ENCODE measurements around the gene DHX16.
A peak's percentile ranks its signal among the peaks of the same experiment; 100 is the strongest.

The DHX16 gene

DNA sequence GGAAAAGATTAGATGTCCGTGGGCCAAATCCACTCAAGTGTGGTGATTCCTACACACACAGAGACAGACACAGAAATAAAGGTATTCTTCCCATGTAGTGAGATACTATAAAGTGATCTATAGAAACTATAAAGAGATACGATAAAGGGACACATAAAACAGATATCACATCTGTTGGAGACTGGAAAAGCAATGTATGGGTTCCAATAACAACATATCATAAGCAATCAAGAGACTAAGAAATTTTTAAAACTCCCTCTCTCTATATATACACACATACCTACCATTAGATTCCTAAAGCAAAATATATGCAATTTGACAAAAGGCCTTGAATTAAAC lies 61.0 kb downstream of the DHX16 start:
- peaks cover 26% of the 10 kb centered on the region for H3K79me2 ChIP-seq (ENCODE audit: insufficient read depth, low read length)
- no peak overlapping the region for H2AFZ ChIP-seq (ENCODE audit: low read length)
- 0 out of 2 replicates have a peak, but pooled peaks cover 2% of the 10 kb centered on the region for H3F3A ChIP-seq (ENCODE audit: insufficient read depth, low read length)
- H3K9me3 ChIP-seq (ENCODE audit: low read length): no peaks in the 10 kb centered on the region
- peak overlapping the region; percentile 88; the same call in 1 of the 2 replicates for H3K4me2 ChIP-seq (ENCODE audit: low read length)
- no peaks in the 10 kb centered on the region for H3K27me3 ChIP-seq (ENCODE audit: insufficient read depth, low read length)
- peaks cover 96% of the 10 kb centered on the region for H3K36me3 ChIP-seq (ENCODE audit: insufficient read depth, low read length)
- H3K9me2 ChIP-seq (ENCODE audit: low read depth, low read length): no peaks in the 10 kb centered on the region
- H3K27ac ChIP-seq (ENCODE audit: low read depth, low read length, poor library complexity, severe bottlenecking): peak overlapping the region; percentile 13
- H4K20me1 ChIP-seq (ENCODE audit: insufficient read depth, low read length): no peaks in the 10 kb centered on the region
- peaks cover 34% of the 10 kb centered on the region for H3K4me1 ChIP-seq (ENCODE audit: insufficient read depth, low read length, severe bottlenecking)
- H3K4me3 ChIP-seq (ENCODE audit: low read depth, low read length, poor library complexity, severe bottlenecking): no peak overlapping the region
- H3K9ac ChIP-seq (ENCODE audit: low read length): peak overlapping the region; percentile 4; the same call in 1 of the 2 replicates
- no peak for TF ChIP-seq EZH2 (IDR thresholded peaks at IDR 0.05; ENCODE audit: borderline replicate concordance, low read length)
- TF ChIP-seq, protein P1, sequence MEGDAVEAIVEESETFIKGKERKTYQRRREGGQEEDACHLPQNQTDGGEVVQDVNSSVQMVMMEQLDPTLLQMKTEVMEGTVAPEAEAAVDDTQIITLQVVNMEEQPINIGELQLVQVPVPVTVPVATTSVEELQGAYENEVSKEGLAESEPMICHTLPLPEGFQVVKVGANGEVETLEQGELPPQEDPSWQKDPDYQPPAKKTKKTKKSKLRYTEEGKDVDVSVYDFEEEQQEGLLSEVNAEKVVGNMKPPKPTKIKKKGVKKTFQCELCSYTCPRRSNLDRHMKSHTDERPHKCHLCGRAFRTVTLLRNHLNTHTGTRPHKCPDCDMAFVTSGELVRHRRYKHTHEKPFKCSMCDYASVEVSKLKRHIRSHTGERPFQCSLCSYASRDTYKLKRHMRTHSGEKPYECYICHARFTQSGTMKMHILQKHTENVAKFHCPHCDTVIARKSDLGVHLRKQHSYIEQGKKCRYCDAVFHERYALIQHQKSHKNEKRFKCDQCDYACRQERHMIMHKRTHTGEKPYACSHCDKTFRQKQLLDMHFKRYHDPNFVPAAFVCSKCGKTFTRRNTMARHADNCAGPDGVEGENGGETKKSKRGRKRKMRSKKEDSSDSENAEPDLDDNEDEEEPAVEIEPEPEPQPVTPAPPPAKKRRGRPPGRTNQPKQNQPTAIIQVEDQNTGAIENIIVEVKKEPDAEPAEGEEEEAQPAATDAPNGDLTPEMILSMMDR (IDR thresholded peaks at IDR 0.05; ENCODE audit: low read length): no peak

DNA sequence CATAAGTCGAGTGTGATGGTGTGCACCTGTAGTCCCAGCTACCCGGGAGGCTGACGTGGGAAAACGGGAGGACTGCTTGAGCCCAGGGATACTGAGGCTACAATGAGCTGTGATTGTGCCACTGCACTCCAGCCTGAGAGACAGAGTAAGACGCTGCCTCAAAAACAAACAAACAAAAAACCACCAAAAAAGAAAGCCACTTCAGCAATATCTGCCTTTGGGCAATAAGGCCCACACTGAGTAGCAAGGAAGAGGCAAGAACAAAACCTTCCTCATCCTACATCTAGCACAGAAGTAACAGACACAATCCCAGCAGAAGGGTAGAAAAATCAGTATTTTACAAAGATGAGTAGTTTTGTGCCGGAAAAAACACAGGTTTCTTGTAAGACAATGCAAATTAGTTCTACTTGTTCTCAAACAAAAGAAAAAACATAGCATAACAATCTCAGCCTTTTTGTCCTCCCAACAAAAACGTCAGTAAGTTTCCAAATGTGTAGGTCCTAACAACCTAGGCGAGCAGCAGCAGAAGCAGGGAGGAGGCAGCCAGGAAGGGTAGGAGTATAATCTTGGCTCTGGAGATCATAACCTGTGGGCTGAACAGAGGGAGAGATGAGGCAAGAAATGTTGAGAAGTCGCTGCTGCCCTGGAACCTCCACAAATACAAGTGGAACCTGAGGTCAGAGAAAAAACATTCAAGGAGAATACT lies 61.5 kb downstream of the DHX16 start:
- H3K79me2 ChIP-seq (ENCODE audit: insufficient read depth, low read length): peaks cover 21% of the 10 kb centered on the region
- H3K4me1 ChIP-seq (ENCODE audit: insufficient read depth, low read length, severe bottlenecking): peaks cover 34% of the 10 kb centered on the region
- H3F3A ChIP-seq (ENCODE audit: insufficient read depth, low read length): 0 out of 2 replicates have a peak, but pooled peaks cover 2% of the 10 kb centered on the region
- TF ChIP-seq, protein P1 (IDR thresholded peaks at IDR 0.05; ENCODE audit: low read length): no peak
- no peak for TF ChIP-seq EZH2 (IDR thresholded peaks at IDR 0.05; ENCODE audit: borderline replicate concordance, low read length)
- peaks cover 96% of the 10 kb centered on the region for H3K36me3 ChIP-seq (ENCODE audit: insufficient read depth, low read length)
- H2AFZ ChIP-seq (ENCODE audit: low read length): no peak overlapping the region
- H3K9me3 ChIP-seq (ENCODE audit: low read length): no peaks in the 10 kb centered on the region
- peak overlapping the region; percentile 4; the same call in 1 of the 2 replicates for H3K9ac ChIP-seq (ENCODE audit: low read length)
- no peak overlapping the region for H3K27ac ChIP-seq (ENCODE audit: low read depth, low read length, poor library complexity, severe bottlenecking)
- no peaks in the 10 kb centered on the region for H3K27me3 ChIP-seq (ENCODE audit: insufficient read depth, low read length)
- no peaks in the 10 kb centered on the region for H4K20me1 ChIP-seq (ENCODE audit: insufficient read depth, low read length)
- no peak overlapping the region for H3K4me3 ChIP-seq (ENCODE audit: low read depth, low read length, poor library complexity, severe bottlenecking)
- H3K9me2 ChIP-seq (ENCODE audit: low read depth, low read length): no peaks in the 10 kb centered on the region
- peak overlapping the region; percentile 88; the same call in 1 of the 2 replicates for H3K4me2 ChIP-seq (ENCODE audit: low read length)

DNA sequence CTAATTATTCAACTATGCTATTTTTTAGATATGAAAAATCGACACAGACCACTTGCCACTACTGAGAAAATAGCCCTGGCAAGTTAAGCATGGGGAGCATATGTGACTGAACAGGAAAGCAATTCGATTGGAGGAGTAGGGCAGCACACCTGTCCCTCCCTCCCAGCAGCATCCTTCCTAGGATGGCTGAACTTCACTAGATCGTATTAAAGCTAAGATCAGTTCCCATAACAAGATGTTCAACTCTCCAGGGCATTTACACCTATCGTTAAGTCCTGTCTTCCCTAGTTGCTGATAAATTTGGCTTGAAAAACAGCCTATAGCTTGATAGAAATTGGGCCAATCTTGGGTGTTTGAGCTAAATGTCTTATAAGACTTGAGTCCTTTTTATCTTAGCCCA lies 62.7 kb downstream of the DHX16 start:
- H3K36me3 ChIP-seq (ENCODE audit: insufficient read depth, low read length): peaks cover 96% of the 10 kb centered on the region
- H4K20me1 ChIP-seq (ENCODE audit: insufficient read depth, low read length): no peaks in the 10 kb centered on the region
- no peaks in the 10 kb centered on the region for H3K27me3 ChIP-seq (ENCODE audit: insufficient read depth, low read length)
- no peak overlapping the region for H3K27ac ChIP-seq (ENCODE audit: low read depth, low read length, poor library complexity, severe bottlenecking)
- peaks cover 14% of the 10 kb centered on the region for H3K79me2 ChIP-seq (ENCODE audit: insufficient read depth, low read length)
- no peaks in the 10 kb centered on the region for H3K9me2 ChIP-seq (ENCODE audit: low read depth, low read length)
- no peak overlapping the region for H2AFZ ChIP-seq (ENCODE audit: low read length)
- no peak overlapping the region for H3K9ac ChIP-seq (ENCODE audit: low read length)
- no peak for TF ChIP-seq EZH2 (IDR thresholded peaks at IDR 0.05; ENCODE audit: borderline replicate concordance, low read length)
- TF ChIP-seq, protein P1 (IDR thresholded peaks at IDR 0.05; ENCODE audit: low read length): no peak
- no peaks in the 10 kb centered on the region for H3K9me3 ChIP-seq (ENCODE audit: low read length)
- no peak overlapping the region for H3K4me3 ChIP-seq (ENCODE audit: low read depth, low read length, poor library complexity, severe bottlenecking)
- no peak overlapping the region for H3K4me2 ChIP-seq (ENCODE audit: low read length)
- 0 out of 2 replicates have a peak, but pooled peaks cover under 1% of the 10 kb centered on the region for H3F3A ChIP-seq (ENCODE audit: insufficient read depth, low read length)
- H3K4me1 ChIP-seq (ENCODE audit: insufficient read depth, low read length, severe bottlenecking): peaks cover 34% of the 10 kb centered on the region

Measured in OCI-LY1 (cell line).